ENCODE measurements around the gene ST6GAL1. TPM values are rescaled to one million over a fixed set of nuclear protein-coding genes. Genes with fewer than 3 reads are reported as not detected.
A peak's percentile ranks its signal among the peaks of the same experiment; 100 is the strongest.

The ST6GAL1 gene
- total RNA-seq, 1 experiment from 2014 or later, result 3.3 TPM

GRCh38 chr3:187110156-187110555 lies 179.8 kb downstream of the ST6GAL1 start:
- Histone ChIP-seq H3K27ac (ENCODE audit: low read length) (no peak overlapping the region), H3K4me3 (ENCODE audit: low read depth in 2 of 2, low read length in 2 of 2) (no peak overlapping the region), H3K27me3 (ENCODE audit: control insufficient read depth, insufficient read depth, low read length) (no peaks in the 10 kb centered on the region), H3K36me3 (ENCODE audit: control insufficient read depth, insufficient read depth, low read length) (no peaks in the 10 kb centered on the region), H3K4me1 (ENCODE audit: control insufficient read depth, insufficient read depth, low read length) (no peaks in the 10 kb centered on the region), H3K9me3 (ENCODE audit: control insufficient read depth, insufficient read depth, low read depth, low read length) (no peaks in the 10 kb centered on the region)
- intact Hi-C loops (cut with micrococcal nuclease; ENCODE audit: unreplicated experiment), result loop anchor here (5.0 kb wide), 1 partner anchor 57 kb away; no protein-coding TSS in a partner anchor
- ChIA-PET POLR2A (no interaction called here), CTCF (no interaction called here)
- no peak for DNase-seq (ENCODE audit: low read depth, low spot score)
- TF ChIP-seq REST (IDR thresholded peaks at IDR 0.05; ENCODE audit: insufficient read depth in 1 of 2, low read depth in 2 of 2, low read length in 1 of 2), result no peak
- TF ChIP-seq CTCF (IDR thresholded peaks at IDR 0.05), result no peak
- no peak for TF ChIP-seq POLR2AphosphoS5 (IDR thresholded peaks at IDR 0.05; ENCODE audit: low read depth, low read length)
- TF ChIP-seq TCF7L2 (IDR thresholded peaks at IDR 0.05; ENCODE audit: low read depth, low read length), result no peak
- no peak for TF ChIP-seq SIN3A (IDR thresholded peaks at IDR 0.05; ENCODE audit: borderline replicate concordance, insufficient read depth, low read depth, low read length)
- ATAC-seq, result no peak
- BruUV-seq (replicated peaks), result no TSS peak
- in situ Hi-C loops (cut with HindIII; ENCODE audit: low pct_unique_long_range_greater_than_20kb, low sequenced_read_pairs), result no loop called here

- no peak overlapping the region for H3K4me3 ChIP-seq (ENCODE audit: low read depth in 2 of 2, low read length in 2 of 2)
- DNase-seq (ENCODE audit: low read depth, low spot score), result peak; percentile 32
- no peaks in the 10 kb centered on the region for H3K9me3 ChIP-seq (ENCODE audit: control insufficient read depth, insufficient read depth, low read depth, low read length)
- no TSS peak for BruUV-seq (replicated peaks)
- H3K36me3 ChIP-seq (ENCODE audit: control insufficient read depth, insufficient read depth, low read length), result no peaks in the 10 kb centered on the region
- in situ Hi-C loops (cut with HindIII; ENCODE audit: low pct_unique_long_range_greater_than_20kb, low sequenced_read_pairs) (no loop called here), intact Hi-C loops (cut with micrococcal nuclease; ENCODE audit: unreplicated experiment) (loop anchor here (5.0 kb wide), 1 partner anchor 54 kb away; no protein-coding TSS in a partner anchor)
- ChIA-PET CTCF (interaction anchor here (0.6 to 2.3 kb wide), 11 partner anchors 16 to 596 kb away, joined by 3 to 23 read pairs (median 4); partner anchors contain the start of gene RPL39L), POLR2A (interaction anchor here (0.9 to 1.0 kb wide), 2 partner anchors 26 to 52 kb away, joined by 3 to 8 read pairs; no protein-coding TSS in a partner anchor)
- ATAC-seq, result no peak
- no peaks in the 10 kb centered on the region for H3K4me1 ChIP-seq (ENCODE audit: control insufficient read depth, insufficient read depth, low read length)
- no peak overlapping the region for H3K27ac ChIP-seq (ENCODE audit: low read length)
- H3K27me3 ChIP-seq (ENCODE audit: control insufficient read depth, insufficient read depth, low read length), result no peaks in the 10 kb centered on the region
- peak; percentile 76 for TF ChIP-seq CTCF (IDR thresholded peaks at IDR 0.05)
- TF ChIP-seq SIN3A (IDR thresholded peaks at IDR 0.05; ENCODE audit: borderline replicate concordance, insufficient read depth, low read depth, low read length), result no peak
These were observed 182.8 kb downstream of the ST6GAL1 start for GRCh38 chr3:187112934-187113793.
